Activated naive CD4-positive, alpha-beta T cell (primary cell): ENCODE data around the gene CCDC154.
"Not testable (repeated sequence)": the region's sequence is repeated elsewhere in the genome, so short reads cannot be mapped to it uniquely, and the experiment has no call there.

Source experiments
- DNase-seq, 4 experiments: peaks; one replicate each; lab custom pipeline; 2025; lab: John Stamatoyannopoulos, UW

The CCDC154 gene

DNA sequence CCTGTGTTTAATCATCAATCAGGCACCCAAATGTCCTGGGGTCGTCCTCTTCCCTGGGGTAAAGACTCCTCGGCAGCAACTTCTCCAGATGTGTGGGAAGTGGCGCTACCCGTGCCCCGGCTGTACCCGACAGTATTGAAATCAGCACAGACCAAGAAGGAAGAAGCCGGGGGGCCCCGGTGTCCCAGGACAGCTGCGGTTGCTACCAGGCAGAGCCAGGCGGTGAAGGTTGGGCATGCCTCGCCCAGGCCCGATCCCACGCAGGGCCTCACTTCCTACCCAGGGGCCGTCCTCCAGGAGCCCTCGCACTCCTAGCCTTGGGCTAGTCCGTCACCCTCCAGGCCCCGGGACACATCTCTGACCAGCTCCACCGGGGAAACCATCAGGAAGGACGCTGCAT is 9.0 kb upstream of the CCDC154 start:
- no peak for DNase-seq

DNA sequence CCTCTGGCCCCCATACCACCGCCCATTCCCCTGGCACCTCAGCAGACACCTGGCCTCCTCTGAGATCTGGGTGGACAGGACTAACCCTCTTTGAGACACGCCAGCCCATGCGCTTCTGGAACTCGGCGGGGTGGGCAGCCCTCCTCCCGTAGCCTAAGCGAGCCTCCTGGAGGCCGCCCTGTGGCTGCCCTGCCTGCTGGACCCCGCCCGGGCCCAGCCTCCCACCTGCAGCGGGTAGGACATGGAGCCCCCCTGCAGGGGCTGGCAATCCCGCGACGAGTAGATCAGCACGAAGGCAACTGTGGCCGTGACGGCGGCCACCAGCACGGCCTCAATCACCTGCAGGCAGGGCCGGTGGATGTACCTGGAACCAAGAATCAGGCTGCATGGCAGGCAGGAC is 8.2 kb upstream of the CCDC154 start:
- DNase-seq: no peak

- DNase-seq: no peak
Measured at GRCh38 chr16:1451702-1452392, 7.5 kb upstream of the CCDC154 start.

DNA sequence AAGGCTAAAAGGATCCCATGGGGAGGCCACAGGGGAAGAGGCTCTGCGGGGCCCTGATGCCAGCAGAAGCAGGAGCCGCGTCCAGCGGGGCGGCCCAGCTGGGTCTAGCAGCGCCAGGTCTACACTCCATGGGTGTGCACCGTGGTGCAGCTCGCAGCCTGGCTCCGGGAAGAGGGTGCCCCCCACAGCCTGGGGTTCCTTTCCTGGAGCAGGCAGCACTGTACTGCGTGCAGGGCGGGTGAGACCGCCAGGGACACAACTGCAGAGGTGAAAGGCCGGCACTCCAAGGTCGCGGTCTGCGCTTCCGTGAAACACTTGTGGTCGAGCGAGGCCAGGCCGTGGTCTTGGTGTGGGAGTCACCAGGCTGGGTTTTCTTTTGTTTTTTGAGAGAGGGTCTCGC is 6.5 kb upstream of the CCDC154 start:
- no peak for DNase-seq

DNA sequence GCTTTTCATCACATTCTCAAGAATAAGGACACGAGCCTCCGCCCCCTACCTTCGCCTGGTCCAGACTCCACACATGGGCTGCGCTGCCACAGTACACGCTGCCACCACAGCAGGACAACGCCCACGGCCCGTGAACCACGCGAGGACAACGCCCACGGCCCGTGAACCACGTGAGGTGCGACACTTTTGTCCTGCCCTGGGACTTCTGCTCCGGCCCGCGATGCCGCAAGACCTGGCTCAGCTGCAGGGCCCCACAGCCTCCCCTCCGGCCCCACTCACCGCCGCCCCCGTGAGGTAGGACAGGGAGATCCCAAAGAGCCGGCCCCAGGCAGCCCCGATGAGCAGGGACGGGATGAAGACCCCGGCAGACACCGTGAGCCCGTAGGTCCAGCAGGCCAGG is 5.9 kb upstream of the CCDC154 start:
- DNase-seq: no peak

GRCh38 chr16:1449201-1449788 is 4.9 kb upstream of the CCDC154 start:
- no peak for DNase-seq

GRCh38 chr16:1448536-1449116 is 4.3 kb upstream of the CCDC154 start:
- DNase-seq: no peak

DNA sequence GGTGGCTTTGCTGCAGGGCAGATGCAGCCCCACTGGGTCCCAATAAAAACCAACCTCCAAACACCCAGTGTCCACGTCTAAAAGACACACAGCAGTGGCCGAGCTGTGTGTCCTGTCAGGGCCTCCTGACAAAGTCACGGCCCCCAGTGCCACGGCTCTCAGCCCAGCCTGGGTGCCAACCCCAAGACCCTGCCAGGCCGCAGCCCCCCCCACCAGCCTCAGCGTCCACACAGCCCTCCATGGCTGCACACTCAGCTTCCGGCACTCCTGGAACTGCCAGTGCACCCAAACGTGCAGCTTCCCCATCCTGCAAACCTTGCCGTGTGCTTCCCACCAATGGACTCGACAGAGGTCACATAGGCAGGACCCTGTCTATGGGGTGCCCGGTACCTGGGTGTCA is 3.6 kb upstream of the CCDC154 start:
- no peak for DNase-seq

GRCh38 chr16:1446296-1447080 is 2.1 kb upstream of the CCDC154 start:
- DNase-seq: no peak

- DNase-seq: no peak
Measured at GRCh38 chr16:1445518-1446203, 1.3 kb upstream of the CCDC154 start.

- no peak for DNase-seq
Measured at GRCh38 chr16:1444730-1445517, 568 bp upstream of the CCDC154 start.

GRCh38 chr16:1443403-1443973 is 868 bp downstream of the CCDC154 start:
- no peak for DNase-seq

DNA sequence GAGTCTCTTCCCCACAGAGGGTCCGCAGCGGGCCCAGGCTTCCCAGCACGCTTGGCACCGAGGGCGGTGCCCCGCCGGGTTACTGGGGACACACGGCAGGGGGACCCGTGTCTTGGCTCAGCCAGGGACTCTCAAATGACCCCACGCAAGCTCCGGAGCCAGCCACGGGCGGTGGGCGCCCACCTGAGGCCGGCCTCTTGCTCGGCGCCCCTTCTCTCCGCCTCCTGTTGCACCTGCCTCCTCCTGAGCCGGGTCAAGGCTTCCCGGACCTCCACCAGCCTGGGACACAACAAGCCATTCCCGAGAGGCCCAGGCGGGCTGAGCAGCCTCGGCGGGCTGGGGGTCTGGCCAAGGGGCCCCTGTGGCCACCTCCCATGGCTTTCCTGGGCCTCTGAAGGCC is 1.7 kb downstream of the CCDC154 start:
- DNase-seq: no peak

GRCh38 chr16:1441391-1441829 is 2.9 kb downstream of the CCDC154 start:
- DNase-seq: no peak

GRCh38 chr16:1439699-1440074 is 4.7 kb downstream of the CCDC154 start:
- DNase-seq: not testable (repeated sequence)

- no peak for DNase-seq
Measured at GRCh38 chr16:1439058-1439698, 5.2 kb downstream of the CCDC154 start.

- DNase-seq: no peak
Measured at GRCh38 chr16:1438229-1439057, 5.9 kb downstream of the CCDC154 start.

- no peak for DNase-seq
Measured at GRCh38 chr16:1437606-1438005, 6.8 kb downstream of the CCDC154 start.

- no peak for DNase-seq
Measured at GRCh38 chr16:1436731-1437355, 7.5 kb downstream of the CCDC154 start.
